ENCODE measurements around the gene LHFPL2.
"Not testable (repeated sequence)": the region's sequence is repeated elsewhere in the genome, so short reads cannot be mapped to it uniquely, and the experiment has no call there.

- not testable (repeated sequence) for TF ChIP-seq CTCF (IDR thresholded peaks at IDR 0.05 in 8 of 11, conservative IDR thresholded peaks at IDR 0.05 in 3 of 11); POLR2A (IDR thresholded peaks at IDR 0.05)
Measured at GRCh38 chr5:78696052-78696451, 47.5 kb upstream of the LHFPL2 start.

Data from spleen (tissue), 7 donors.